HCT116 (cell line): Measurements from ENCODE around the gene PIGO. TPM values are rescaled to one million over a fixed set of nuclear protein-coding genes. Genes with fewer than 3 reads are reported as not detected.

Source experiments
- ATAC-seq: fragments of 200-7000 bp; cut with Tn5 transposase; 2 replicates; pipeline ENCODE4 v1.9.1; 2020; ENCODE audit warnings: mild to moderate bottlenecking, moderate library complexity
- BruUV-seq: library from RNA; stranded (reverse); fragments of 400-500 nt; replicated peaks from 2 replicates; lab custom pipeline; 2021; lab: Mats Ljungman, UMichigan
- CTCF ChIA-PET: fragments of 300-600 bp; sonication (Branson Sonifier 250); formaldehyde crosslinking; loops from one replicate; lab custom pipeline; 2021; ENCODE audit warnings: antibody characterized with exemption; lab: Charles Lee
- POLR2A ChIA-PET: fragments of 300-600, 350-600 bp; sonication (Branson Sonifier 250); formaldehyde crosslinking; loops from one replicate; lab custom pipeline; 2021; ENCODE audit warnings: antibody characterized with exemption; lab: Charles Lee
- RAD21 ChIA-PET, 2 experiments: fragments of 300-600 bp; sonication (Branson Sonifier 250); formaldehyde crosslinking; loops; one replicate each; lab custom pipeline; 2023; ENCODE audit warnings: low total read pairs in 2 of 2; ENCODE audit not compliant: uncharacterized antibody in 2 of 2, unreplicated experiment in 2 of 2, low non-redundant PET in 1 of 2; lab: Charles Lee
- DNase-seq: peaks from one replicate; pipeline ENCODE4 v3.0.0-alpha.2; 2010; ENCODE audit warnings: low read depth, low spot score
- H2AFZ ChIP-seq: fragments of 200-600 bp; shearing (Covaris generic), sonication (generic); 2 replicates; pipeline ENCODE4 v1.6.1; 2017; ENCODE audit warnings: low read depth, mixed run types, mixed read lengths, antibody characterized with exemption, low read length; ENCODE audit not compliant: poor library complexity, severe bottlenecking
- H3K27ac ChIP-seq: 2 replicates; pipeline ENCODE4 v1.5.1; 2012; ENCODE audit warnings: low read depth, low read length
- H3K27me3 ChIP-seq: fragments of 200-600 bp; sonication (generic); 2 replicates; pipeline ENCODE4 v1.6.1; 2016; ENCODE audit warnings: mixed run types, low read length, mixed read lengths; ENCODE audit not compliant: insufficient read depth
- H3K36me3 ChIP-seq, 2 experiments: fragments of 200-500 bp in 1 of 2; fragments of 200-600 bp in 1 of 2; sonication (Bioruptor generic) in 1 of 2; sonication (generic) in 1 of 2; 2 replicates each; pipeline versions ENCODE4 v1.5.1 to v1.6.1; 2014 to 2016; ENCODE audit warnings: low read length in 2 of 2, inconsistent platforms in 1 of 2, mixed read lengths in 1 of 2, mixed run types in 1 of 2; ENCODE audit not compliant: insufficient read depth in 2 of 2, control insufficient read depth in 1 of 2
- H3K4me1 ChIP-seq, 2 experiments: fragments of 200-600 bp in 1 of 2; sonication (generic) in 1 of 2; 2 replicates each; pipeline versions ENCODE4 v1.5.1 to v1.6.1; 2012 to 2017; ENCODE audit warnings: low read length in 2 of 2, inconsistent platforms in 1 of 2, mild to moderate bottlenecking in 1 of 2, mixed read lengths in 1 of 2, mixed run types in 1 of 2, moderate library complexity in 1 of 2; ENCODE audit not compliant: insufficient read depth in 2 of 2, control insufficient read depth in 1 of 2
- H3K4me2 ChIP-seq: fragments of 200-600 bp; sonication (generic); 2 replicates; pipeline ENCODE4 v1.6.1; 2017; ENCODE audit warnings: mixed run types, low read length, mixed read lengths
- H3K4me3 ChIP-seq, 2 experiments: fragments of 200-600 bp in 1 of 2; sonication (generic) in 1 of 2; replicated peaks in 1 of 2; 2 replicates each; pipeline ENCODE4 v1.5.1; 2011 to 2016; ENCODE audit warnings: low read length in 2 of 2, control low read depth in 1 of 2, low read depth in 1 of 2, mild to moderate bottlenecking in 1 of 2, mixed read lengths in 1 of 2, mixed run types in 1 of 2
- H3K79me2 ChIP-seq: fragments of 200-600 bp; sonication (generic); 2 replicates; pipeline ENCODE4 v1.6.1; 2017; ENCODE audit warnings: mild to moderate bottlenecking, mixed run types, low read length, moderate library complexity, mixed read lengths; ENCODE audit not compliant: insufficient read depth
- H3K9ac ChIP-seq: fragments of 200-600 bp; sonication (generic); 2 replicates; pipeline ENCODE4 v1.6.1; 2016; ENCODE audit warnings: low read length, mixed read lengths
- H3K9me2 ChIP-seq: fragments of 200-600 bp; sonication (generic), shearing (Covaris generic); 2 replicates; pipeline ENCODE4 v1.6.1; 2017; ENCODE audit warnings: mixed run types, mild to moderate bottlenecking, moderate library complexity; ENCODE audit not compliant: insufficient read depth
- H3K9me3 ChIP-seq, 2 experiments: fragments of 200-500 bp in 1 of 2; fragments of 200-600 bp in 1 of 2; sonication (Bioruptor generic) in 1 of 2; sonication (generic) in 1 of 2; 2 replicates each; pipeline ENCODE4 v1.6.1; 2014 to 2017; ENCODE audit warnings: low read length in 2 of 2, mixed read lengths in 2 of 2, inconsistent platforms in 1 of 2, low read depth in 1 of 2, mild to moderate bottlenecking in 1 of 2, mixed run types in 1 of 2, moderate library complexity in 1 of 2; ENCODE audit not compliant: control insufficient read depth in 1 of 2, insufficient read depth in 1 of 2
- H4K20me1 ChIP-seq: fragments of 200-600 bp; sonication (generic), shearing (Covaris generic); 2 replicates; pipeline ENCODE4 v1.6.1; 2017; ENCODE audit warnings: mixed run types, mild to moderate bottlenecking, moderate library complexity; ENCODE audit not compliant: insufficient read depth
- CBX3 ChIP-seq: IDR thresholded peaks from 2 replicates; pipeline ENCODE4 v1.6.1; 2012; ENCODE audit warnings: low read depth
- CTCF ChIP-seq, 3 experiments: fragments of 200-600 bp in 1 of 3; sonication (generic) in 1 of 3; IDR thresholded peaks in 2 of 3; conservative IDR thresholded peaks in 1 of 3; 2 replicates each; pipeline ENCODE4 v1.5.1; 2012 to 2017; ENCODE audit warnings: low read depth in 2 of 3, low read length in 2 of 3, antibody characterized with exemption in 1 of 3, borderline replicate concordance in 1 of 3, control low read depth in 1 of 3, mild to moderate bottlenecking in 1 of 3, mixed read lengths in 1 of 3, mixed run types in 1 of 3, moderate library complexity in 1 of 3; ENCODE audit not compliant: insufficient read depth in 1 of 3
- ELF1 ChIP-seq: IDR thresholded peaks from 2 replicates; pipeline ENCODE4 v1.6.1; 2012; ENCODE audit warnings: low read depth, borderline replicate concordance
- EZH2phosphoT487 ChIP-seq: fragments of 200-600 bp; IDR thresholded peaks from 2 replicates; pipeline ENCODE4 v1.6.1; 2018; ENCODE audit warnings: antibody characterized with exemption, borderline replicate concordance
- FOSL1 ChIP-seq: IDR thresholded peaks from 2 replicates; pipeline ENCODE4 v1.6.1; 2012; ENCODE audit warnings: low read depth
- JUND ChIP-seq: IDR thresholded peaks from 2 replicates; pipeline ENCODE4 v1.6.1; 2012
- POLR2AphosphoS5 ChIP-seq: IDR thresholded peaks from 2 replicates; pipeline ENCODE4 v1.6.1; 2011; ENCODE audit warnings: mild to moderate bottlenecking, low read depth, low read length, moderate library complexity
- RAD21 ChIP-seq: IDR thresholded peaks from 2 replicates; pipeline ENCODE4 v1.6.1; 2012; ENCODE audit warnings: low read depth, mild to moderate bottlenecking
- SP1 ChIP-seq: IDR thresholded peaks from 2 replicates; pipeline ENCODE4 v1.6.1; 2012; ENCODE audit warnings: low read depth
- SRF ChIP-seq: IDR thresholded peaks from 2 replicates; pipeline ENCODE4 v1.6.1; 2012; ENCODE audit warnings: low read depth
- ZFX ChIP-seq: fragments of 450-650 bp; IDR thresholded peaks from 2 replicates; pipeline ENCODE4 v1.6.1; 2017
- ZNF274 ChIP-seq: fragments of 200-500 bp; sonication (Bioruptor generic); IDR thresholded peaks from 2 replicates; pipeline ENCODE4 v1.6.1; 2014; ENCODE audit warnings: mild to moderate bottlenecking, low read depth, low read length, inconsistent platforms
- intact Hi-C: fragments of 100-400 bp; cut with micrococcal nuclease; formaldehyde crosslinking; loops from 2 replicates; pipeline ENCODE4 v1.10.0; 2022
- total RNA-seq: library from RNA; stranded (reverse); gene quantifications from one replicate; pipeline ENCODE4 v1.2.1, GENCODE V29; 2021; ENCODE audit not compliant: unreplicated experiment
- TF ChIP-seq, protein P1 (sequence below): IDR thresholded peaks from 2 replicates; pipeline ENCODE4 v1.6.1; 2012; ENCODE audit warnings: low read depth
- TF ChIP-seq, protein P2 (sequence below): IDR thresholded peaks from 2 replicates; pipeline ENCODE4 v1.6.1; 2011; ENCODE audit warnings: mild to moderate bottlenecking, low read length, moderate library complexity; ENCODE audit not compliant: insufficient replicate concordance; ENCODE audit errors: extremely low read depth

The PIGO gene
- total RNA-seq, 1 experiment from 2014 or later = 24.0 TPM

DNA sequence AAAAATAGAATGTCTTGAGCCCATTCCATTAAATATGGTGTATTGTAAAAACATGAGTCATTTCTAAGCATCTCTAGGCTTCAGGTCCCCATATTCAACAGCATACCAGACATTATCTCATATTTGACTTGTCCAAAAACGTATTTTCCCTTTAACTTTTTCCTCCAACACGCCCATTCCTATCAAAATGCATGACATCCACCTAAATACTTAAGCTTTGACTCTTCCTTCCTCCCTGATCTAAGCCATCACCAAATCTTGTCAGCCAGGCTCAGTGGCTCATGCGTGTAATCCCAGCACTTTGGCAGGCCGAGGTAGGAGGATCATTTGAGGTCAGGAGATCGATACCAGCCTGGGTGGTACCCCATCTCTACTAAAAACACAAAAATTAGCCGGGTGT, 47.9 kb downstream of the PIGO start:
- H3K4me1 ChIP-seq = no peaks in the 10 kb centered on the region
- ATAC-seq (no peak), DNase-seq (no peak)
- no peaks in the 10 kb centered on the region for H3K79me2 ChIP-seq
- no peaks in the 10 kb centered on the region for H3K27me3 ChIP-seq
- no peaks in the 10 kb centered on the region; a peak in 1 of 4 replicates for H3K36me3 ChIP-seq
- no peaks in the 10 kb centered on the region for H3K9me3 ChIP-seq
- ChIA-PET POLR2A (no interaction called here), RAD21 (no interaction called here), CTCF (no interaction called here)
- H3K27ac ChIP-seq = no peak overlapping the region
- H3K9ac ChIP-seq = no peak overlapping the region
- H2AFZ ChIP-seq = no peak overlapping the region
- TF ChIP-seq SRF (no peak), RAD21 (no peak), ELF1 (no peak), EZH2phosphoT487 (no peak), ZFX (no peak), CTCF (IDR thresholded peaks at IDR 0.05 in 2 of 3, conservative IDR thresholded peaks at IDR 0.05 in 1 of 3; ENCODE audit: borderline replicate concordance in 1 of 3, insufficient read depth in 1 of 3, low read depth in 2 of 3, low read length in 2 of 3) (no peak), JUND (no peak), CBX3 (no peak), ZNF274 (no peak), POLR2AphosphoS5 (no peak), SP1 (no peak), FOSL1 (no peak)
- TF ChIP-seq, protein P1, sequence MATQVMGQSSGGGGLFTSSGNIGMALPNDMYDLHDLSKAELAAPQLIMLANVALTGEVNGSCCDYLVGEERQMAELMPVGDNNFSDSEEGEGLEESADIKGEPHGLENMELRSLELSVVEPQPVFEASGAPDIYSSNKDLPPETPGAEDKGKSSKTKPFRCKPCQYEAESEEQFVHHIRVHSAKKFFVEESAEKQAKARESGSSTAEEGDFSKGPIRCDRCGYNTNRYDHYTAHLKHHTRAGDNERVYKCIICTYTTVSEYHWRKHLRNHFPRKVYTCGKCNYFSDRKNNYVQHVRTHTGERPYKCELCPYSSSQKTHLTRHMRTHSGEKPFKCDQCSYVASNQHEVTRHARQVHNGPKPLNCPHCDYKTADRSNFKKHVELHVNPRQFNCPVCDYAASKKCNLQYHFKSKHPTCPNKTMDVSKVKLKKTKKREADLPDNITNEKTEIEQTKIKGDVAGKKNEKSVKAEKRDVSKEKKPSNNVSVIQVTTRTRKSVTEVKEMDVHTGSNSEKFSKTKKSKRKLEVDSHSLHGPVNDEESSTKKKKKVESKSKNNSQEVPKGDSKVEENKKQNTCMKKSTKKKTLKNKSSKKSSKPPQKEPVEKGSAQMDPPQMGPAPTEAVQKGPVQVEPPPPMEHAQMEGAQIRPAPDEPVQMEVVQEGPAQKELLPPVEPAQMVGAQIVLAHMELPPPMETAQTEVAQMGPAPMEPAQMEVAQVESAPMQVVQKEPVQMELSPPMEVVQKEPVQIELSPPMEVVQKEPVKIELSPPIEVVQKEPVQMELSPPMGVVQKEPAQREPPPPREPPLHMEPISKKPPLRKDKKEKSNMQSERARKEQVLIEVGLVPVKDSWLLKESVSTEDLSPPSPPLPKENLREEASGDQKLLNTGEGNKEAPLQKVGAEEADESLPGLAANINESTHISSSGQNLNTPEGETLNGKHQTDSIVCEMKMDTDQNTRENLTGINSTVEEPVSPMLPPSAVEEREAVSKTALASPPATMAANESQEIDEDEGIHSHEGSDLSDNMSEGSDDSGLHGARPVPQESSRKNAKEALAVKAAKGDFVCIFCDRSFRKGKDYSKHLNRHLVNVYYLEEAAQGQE = no peak
- TF ChIP-seq, protein P2, sequence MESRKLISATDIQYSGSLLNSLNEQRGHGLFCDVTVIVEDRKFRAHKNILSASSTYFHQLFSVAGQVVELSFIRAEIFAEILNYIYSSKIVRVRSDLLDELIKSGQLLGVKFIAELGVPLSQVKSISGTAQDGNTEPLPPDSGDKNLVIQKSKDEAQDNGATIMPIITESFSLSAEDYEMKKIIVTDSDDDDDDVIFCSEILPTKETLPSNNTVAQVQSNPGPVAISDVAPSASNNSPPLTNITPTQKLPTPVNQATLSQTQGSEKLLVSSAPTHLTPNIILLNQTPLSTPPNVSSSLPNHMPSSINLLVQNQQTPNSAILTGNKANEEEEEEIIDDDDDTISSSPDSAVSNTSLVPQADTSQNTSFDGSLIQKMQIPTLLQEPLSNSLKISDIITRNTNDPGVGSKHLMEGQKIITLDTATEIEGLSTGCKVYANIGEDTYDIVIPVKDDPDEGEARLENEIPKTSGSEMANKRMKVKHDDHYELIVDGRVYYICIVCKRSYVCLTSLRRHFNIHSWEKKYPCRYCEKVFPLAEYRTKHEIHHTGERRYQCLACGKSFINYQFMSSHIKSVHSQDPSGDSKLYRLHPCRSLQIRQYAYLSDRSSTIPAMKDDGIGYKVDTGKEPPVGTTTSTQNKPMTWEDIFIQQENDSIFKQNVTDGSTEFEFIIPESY = no peak
- intact Hi-C loops = no loop called here
- H3K4me3 ChIP-seq = no peak overlapping the region
- no peaks in the 10 kb centered on the region for H4K20me1 ChIP-seq
- no TSS peak for BruUV-seq
- H3K9me2 ChIP-seq = no peaks in the 10 kb centered on the region
- no peak overlapping the region for H3K4me2 ChIP-seq
